GM10266 (cell line): ENCODE results near the gene CNTN4.

Experiments
- DNase-seq: peaks from one replicate; pipeline ENCODE4 v3.0.0; 2012; ENCODE audit errors: extremely low spot score
- TF ChIP-seq, protein P1 (sequence below): IDR thresholded peaks from 2 replicates; pipeline ENCODE4 v1.5.1; 2012; ENCODE audit warnings: mild to moderate bottlenecking, low read depth; ENCODE audit not compliant: control insufficient read depth, insufficient read depth; ENCODE audit errors: missing control alignments

Gene CNTN4

DNA sequence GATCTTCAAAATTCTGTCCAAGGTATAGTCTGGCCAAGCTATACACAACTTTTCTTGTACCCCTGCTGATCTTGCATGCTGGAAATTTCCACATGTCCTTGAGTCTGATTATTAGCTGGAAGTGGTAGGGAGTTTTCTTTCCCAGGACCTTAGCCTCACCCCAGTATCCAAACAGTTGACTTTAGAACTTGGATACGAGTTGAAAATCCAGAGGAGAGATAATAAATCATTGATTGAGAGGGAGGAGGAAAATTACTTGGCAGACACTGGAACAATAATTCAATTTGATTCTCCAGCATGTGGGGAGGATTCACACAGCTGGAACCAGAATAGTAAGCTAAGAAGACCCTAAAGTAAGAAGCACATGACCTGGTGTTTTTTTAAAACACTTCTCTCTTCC, 895.1 kb downstream of the CNTN4 start:
- no peak for DNase-seq
- TF ChIP-seq, protein P1, sequence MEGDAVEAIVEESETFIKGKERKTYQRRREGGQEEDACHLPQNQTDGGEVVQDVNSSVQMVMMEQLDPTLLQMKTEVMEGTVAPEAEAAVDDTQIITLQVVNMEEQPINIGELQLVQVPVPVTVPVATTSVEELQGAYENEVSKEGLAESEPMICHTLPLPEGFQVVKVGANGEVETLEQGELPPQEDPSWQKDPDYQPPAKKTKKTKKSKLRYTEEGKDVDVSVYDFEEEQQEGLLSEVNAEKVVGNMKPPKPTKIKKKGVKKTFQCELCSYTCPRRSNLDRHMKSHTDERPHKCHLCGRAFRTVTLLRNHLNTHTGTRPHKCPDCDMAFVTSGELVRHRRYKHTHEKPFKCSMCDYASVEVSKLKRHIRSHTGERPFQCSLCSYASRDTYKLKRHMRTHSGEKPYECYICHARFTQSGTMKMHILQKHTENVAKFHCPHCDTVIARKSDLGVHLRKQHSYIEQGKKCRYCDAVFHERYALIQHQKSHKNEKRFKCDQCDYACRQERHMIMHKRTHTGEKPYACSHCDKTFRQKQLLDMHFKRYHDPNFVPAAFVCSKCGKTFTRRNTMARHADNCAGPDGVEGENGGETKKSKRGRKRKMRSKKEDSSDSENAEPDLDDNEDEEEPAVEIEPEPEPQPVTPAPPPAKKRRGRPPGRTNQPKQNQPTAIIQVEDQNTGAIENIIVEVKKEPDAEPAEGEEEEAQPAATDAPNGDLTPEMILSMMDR = no peak

DNA sequence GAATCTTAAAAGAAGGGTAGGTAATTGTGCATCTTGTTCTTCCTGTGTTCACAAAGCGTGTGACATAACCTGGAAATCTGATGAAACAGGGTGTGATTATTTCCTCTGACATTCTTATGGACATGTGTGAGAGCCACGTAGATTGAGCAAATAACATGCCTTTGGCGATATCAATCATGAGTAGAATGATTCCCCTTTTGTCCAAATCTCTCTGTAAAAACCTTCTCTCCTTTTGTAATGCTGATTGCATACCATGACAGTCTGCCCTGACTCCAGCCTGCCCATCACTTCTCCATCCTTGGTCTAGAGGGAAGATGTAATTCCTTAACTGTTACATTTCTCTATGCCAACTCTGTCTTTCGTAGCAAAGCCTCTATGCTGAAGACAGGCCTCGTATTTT, 896.5 kb downstream of the CNTN4 start:
- DNase-seq = no peak
- TF ChIP-seq, protein P1 = no peak

DNA sequence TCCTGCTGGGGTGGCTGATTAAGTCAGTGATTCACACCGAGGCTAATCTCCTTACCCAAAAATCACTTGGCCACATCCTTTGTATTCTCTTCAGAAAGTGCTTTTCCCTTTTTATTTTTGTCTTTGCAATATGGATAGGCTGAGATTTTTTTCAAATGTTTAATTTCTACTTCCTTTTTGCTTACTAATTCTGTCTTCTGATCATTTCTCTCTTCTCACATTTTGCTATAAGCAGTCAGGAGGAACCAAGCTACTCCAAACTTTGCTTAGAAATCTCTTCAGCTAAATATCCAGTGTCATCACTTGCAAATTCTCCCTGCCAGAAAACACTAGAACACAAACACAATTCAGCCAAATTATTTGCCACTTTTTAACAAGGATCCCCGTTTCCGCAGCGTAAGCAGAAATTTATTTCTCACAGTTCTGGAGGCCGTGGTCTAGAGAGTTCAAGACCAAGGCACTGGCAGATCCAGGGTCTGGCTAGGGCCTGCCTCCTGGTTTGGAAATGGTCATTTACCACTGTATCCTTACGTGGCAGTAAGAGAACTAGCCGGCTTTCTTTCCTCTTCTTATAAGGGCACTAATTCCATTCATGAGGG, 906.6 kb downstream of the CNTN4 start:
- DNase-seq = no peak
- TF ChIP-seq, protein P1 = no peak

DNA sequence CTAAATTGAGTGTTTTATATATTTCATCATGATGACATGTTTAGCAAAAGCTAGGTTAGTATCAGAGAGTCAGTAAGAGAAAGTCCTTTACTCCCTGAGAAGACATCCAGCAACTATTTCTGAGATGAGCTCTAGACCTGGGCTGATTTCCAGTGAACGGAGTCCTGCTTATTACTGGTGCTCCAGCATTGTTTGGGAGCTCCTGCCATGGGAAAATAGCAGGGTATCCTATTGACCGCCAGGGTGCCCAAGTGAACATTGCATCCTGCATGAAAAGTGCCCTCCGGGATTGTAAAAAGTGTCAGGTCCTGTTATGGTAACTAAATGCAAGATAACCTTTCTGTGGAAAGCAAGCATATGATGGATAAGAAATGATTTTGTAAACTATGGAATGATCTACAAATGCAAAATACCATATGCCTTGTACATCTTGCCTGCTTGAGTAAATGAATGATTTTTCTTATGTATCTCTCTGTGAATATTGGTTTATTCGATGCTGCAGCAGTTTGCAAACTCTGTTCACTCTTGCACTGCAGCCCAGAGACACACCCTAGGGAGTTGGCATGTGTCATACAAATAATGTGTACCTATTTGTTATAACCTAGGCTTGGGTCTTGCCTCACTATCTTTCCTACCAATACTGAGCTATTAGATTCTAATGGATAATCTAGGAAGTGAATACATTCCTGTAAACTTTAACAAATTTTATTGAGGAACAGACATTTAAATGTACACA, 914.8 kb downstream of the CNTN4 start:
- no peak for DNase-seq
- TF ChIP-seq, protein P1 = no peak

DNA sequence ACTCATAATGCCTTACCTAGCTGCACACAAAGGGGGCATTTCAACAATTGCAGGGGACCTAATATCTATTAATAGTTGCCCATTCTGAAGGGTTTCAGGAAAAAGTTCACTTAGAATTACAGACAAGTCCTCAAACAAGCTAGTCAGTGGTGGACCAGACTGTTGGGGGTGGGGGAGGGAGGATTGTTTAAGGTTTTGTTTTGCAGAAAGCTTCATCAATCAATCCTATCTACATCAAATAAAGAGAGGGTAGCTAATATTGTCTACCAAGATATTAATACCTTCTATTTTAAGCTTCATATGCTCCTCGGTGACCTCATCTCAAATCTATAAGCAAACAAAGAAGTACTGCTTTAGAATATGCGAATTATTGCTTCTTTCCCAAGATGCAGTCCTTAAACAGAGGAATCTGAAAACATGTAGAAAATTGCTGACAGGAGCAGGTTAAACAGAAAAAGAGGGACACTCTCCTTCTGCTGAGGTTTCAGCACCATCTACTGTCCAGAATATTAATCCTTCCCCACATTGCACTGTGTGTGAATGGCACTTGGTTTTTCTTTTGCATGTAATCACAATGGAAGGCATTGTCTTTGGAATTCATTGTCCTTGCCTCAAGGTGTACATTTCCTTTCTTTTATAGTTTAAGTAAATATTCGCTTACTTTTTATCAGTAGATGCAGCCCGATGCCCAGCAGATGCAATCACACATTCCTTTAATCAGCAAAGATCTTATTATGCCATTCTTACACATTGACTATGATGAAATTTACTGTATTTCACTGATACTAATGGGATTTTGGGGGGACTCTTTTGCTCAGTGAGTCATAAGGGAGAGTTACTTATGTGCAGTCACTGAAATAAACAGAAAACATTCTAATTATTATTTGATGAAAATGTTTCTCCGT, 916.8 kb downstream of the CNTN4 start:
- DNase-seq = no peak
- TF ChIP-seq, protein P1 = peak; percentile 42

DNA sequence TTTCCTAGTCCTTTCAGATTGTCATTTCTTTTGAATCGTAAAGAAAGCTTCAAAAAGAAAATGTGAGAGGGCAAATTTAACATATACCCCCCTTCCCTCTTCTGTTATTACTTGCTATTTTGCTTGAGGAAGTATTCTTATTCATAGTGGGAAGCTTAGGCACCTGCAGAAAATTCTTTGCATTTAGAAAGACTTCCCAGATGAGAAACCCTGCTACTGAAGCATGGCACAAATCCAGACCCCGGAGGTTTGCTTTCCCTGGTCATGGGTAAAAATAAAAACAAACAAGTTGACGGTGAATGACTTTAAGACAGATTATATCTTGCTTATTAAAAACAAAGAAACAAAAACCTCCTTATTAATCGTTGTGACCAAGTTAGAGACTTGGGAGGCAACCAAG, 917.6 kb downstream of the CNTN4 start:
- no peak for DNase-seq
- TF ChIP-seq, protein P1 = no peak
